GM12875 (cell line): ENCODE data around the gene PAX8.

ENCODE experiments used
- H3K4me3 ChIP-seq: one replicate; pipeline ENCODE4 v1.5.1; 2011; ENCODE audit warnings: low read depth, low read length, control low read depth
- TF ChIP-seq, protein P1 (sequence below): IDR thresholded peaks from 2 replicates; pipeline ENCODE4 v1.5.1; 2011; ENCODE audit warnings: low read depth, mild to moderate bottlenecking, control low read depth, inconsistent platforms, low read length, moderate library complexity, borderline replicate concordance; ENCODE audit not compliant: insufficient read depth

PAX8 gene

DNA sequence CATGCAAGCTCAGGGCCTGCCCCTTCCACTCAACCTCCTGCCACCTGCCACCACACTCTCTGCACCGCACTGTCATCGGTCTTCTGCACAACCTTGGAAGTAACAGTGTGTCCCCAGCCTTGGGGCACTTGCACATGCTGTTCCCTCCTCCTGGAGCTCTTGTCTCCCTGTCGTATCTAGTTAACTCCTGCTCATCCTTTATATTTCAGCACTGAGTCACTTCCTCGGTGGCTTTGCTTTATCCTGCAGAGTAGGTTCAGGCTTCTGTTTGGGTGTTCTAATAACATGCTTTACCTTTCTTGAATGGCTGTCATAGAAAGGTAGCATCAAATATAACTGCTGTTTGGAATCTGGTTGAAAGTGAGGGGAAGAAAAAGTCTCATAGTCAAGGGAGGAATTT, 25.3 kb downstream of the PAX8 start:
- TF ChIP-seq, protein P1, sequence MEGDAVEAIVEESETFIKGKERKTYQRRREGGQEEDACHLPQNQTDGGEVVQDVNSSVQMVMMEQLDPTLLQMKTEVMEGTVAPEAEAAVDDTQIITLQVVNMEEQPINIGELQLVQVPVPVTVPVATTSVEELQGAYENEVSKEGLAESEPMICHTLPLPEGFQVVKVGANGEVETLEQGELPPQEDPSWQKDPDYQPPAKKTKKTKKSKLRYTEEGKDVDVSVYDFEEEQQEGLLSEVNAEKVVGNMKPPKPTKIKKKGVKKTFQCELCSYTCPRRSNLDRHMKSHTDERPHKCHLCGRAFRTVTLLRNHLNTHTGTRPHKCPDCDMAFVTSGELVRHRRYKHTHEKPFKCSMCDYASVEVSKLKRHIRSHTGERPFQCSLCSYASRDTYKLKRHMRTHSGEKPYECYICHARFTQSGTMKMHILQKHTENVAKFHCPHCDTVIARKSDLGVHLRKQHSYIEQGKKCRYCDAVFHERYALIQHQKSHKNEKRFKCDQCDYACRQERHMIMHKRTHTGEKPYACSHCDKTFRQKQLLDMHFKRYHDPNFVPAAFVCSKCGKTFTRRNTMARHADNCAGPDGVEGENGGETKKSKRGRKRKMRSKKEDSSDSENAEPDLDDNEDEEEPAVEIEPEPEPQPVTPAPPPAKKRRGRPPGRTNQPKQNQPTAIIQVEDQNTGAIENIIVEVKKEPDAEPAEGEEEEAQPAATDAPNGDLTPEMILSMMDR = no peak
- H3K4me3 ChIP-seq = no peak overlapping the region

- TF ChIP-seq, protein P1 = no peak
- H3K4me3 ChIP-seq = no peak overlapping the region
These were observed 26.6 kb downstream of the PAX8 start for GRCh38 chr2:113252047-113252590.

DNA sequence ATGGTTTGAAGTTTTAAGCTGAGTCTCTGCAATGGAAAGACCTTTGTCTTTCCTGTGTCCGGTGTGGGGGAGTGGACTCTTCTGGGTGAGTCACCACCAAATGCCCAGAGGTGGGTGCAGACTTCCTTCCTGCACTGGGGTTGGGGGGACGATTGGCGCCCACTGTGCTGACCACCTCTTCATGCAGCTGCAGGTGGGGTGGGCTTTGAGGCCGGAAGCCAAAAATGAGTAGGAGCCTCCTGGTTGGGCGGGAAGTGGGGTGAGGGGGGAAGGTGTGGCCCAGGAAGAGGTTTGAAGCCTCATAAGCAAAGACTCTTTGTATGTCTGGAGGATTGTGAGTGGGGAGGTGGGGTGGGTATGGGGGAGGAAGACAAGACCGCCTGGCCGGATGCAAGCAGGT, 27.6 kb downstream of the PAX8 start:
- no peak overlapping the region for H3K4me3 ChIP-seq
- TF ChIP-seq, protein P1 = no peak

DNA sequence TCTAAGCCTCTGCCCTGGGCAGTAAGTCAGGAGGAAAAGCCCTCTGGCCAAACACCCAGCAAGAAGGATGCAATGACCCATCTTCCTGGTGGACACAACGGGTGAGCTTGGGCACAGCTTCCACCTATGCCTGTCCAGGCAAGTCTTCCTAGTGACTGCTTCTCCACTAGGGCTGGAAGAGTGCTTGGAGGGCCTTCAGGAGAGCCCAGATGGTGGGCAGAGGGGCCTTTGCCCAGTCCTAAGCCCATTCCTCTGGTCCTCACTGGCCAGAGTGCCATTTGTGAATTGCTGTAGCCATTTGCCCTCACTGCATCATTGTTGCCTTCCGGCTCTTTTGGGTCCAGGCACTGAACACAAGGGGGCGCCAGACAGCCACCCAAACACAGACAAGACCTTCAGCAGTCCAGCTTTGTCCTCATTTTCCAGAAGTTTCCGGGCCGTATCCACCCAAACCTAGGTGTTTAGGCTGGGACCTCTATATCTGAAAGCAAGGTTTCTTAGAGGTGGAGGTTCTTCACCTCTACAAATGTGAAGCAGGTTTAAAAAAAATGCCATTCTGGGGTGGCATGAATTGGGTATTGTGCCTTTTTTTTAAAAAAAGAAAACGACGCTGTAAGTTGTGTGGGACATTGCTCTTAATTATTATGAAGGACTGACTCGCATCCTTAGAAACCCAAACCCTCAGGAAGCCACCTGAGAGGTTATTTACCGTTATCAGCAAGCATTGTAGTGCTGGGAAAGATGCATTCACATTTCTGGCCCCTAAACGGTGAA, 29.5 kb downstream of the PAX8 start:
- TF ChIP-seq, protein P1 = peak; percentile 94
- no peak overlapping the region for H3K4me3 ChIP-seq

- TF ChIP-seq, protein P1 = no peak
- no peak overlapping the region for H3K4me3 ChIP-seq
These were observed 32.1 kb downstream of the PAX8 start for GRCh38 chr2:113246606-113247005.

DNA sequence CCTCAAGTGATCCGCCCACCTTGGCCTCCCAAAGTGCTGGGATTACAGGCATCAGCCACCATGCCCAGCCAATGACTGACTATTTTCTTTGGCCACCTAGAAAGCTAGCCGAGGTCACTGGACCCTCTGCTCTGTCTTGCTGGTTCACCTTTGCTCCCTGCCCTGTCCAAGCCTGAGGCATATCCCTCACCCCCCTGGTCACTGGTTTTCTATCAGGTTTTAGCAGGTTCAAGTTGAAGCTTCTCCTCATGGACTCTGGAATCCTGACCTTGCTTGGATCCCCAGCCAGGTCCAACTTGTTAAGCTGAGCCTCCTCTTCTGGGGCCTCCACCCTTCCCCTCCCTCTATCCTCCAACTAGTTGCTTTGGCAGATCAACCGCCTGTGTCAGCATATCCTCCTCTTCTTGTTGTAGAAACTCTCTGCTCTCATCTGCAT, 33.4 kb downstream of the PAX8 start:
- no peak overlapping the region for H3K4me3 ChIP-seq
- TF ChIP-seq, protein P1 = no peak

DNA sequence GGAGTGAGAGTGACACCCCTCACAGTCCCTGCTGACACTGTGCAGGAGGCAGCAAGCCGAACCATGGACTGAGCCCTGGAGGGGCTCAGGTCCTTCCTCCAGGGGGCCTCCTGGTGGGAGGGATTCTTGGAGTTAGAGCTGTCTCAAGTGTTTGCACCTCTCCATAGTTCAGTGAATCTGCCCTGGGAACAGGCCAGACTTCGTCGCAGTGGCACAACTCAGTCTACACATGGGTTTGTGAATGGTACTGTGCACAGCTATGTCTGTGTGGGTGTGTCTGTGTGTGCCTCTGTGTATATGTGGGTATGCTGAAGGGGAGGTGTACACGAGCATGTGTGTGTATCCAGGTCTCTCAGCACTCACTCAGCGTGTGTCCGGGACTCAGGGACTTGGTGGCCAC, 36.4 kb downstream of the PAX8 start:
- H3K4me3 ChIP-seq = no peak overlapping the region
- TF ChIP-seq, protein P1 = no peak
